ENCODE results near the gene ANTXR2. TPM values are rescaled to one million over a fixed set of nuclear protein-coding genes. Genes with fewer than 3 reads are reported as not detected.

ANTXR2 gene
- total and polyA plus RNA-seq, 2 donors (not counting 1 experiment from before 2014, with no cell fraction given), result 85.3 to 135 TPM

- TF ChIP-seq EZH2 (IDR thresholded peaks at IDR 0.05; ENCODE audit: low read length, missing control alignments) (no peak), CTCF (conservative IDR thresholded peaks at IDR 0.05 in 1 of 2, IDR thresholded peaks at IDR 0.05 in 1 of 2; ENCODE audit: low read depth in 1 of 2, low read length in 2 of 2) (no peak)
- no peak for DNase-seq (ENCODE audit: low read depth in 2 of 2)
- H3K36me3 ChIP-seq (ENCODE audit: control insufficient read depth, insufficient read depth, low read length), result no peaks in the 10 kb centered on the region
- no peak overlapping the region for H3K4me2 ChIP-seq (ENCODE audit: extremely low read depth, insufficient read depth, low read length)
- H3K27me3 ChIP-seq (ENCODE audit: control insufficient read depth, insufficient read depth, low read length), result no peaks in the 10 kb centered on the region
- no peaks in the 10 kb centered on the region for H4K20me1 ChIP-seq (ENCODE audit: control insufficient read depth, extremely low read depth, insufficient read depth, low read length)
- no peaks in the 10 kb centered on the region for H3K4me1 ChIP-seq (ENCODE audit: control insufficient read depth, extremely low read depth, insufficient read depth, low read length)
- no peak overlapping the region for H3K9ac ChIP-seq (ENCODE audit: insufficient read depth, low read length)
- no peaks in the 10 kb centered on the region for H3K79me2 ChIP-seq (ENCODE audit: control insufficient read depth, insufficient read depth, low read length)
- no peaks in the 10 kb centered on the region for H3K9me3 ChIP-seq (ENCODE audit: control insufficient read depth, insufficient read depth, low read depth, low read length)
- no peak overlapping the region for H3K27ac ChIP-seq (ENCODE audit: insufficient read depth, low read length)
- H2AFZ ChIP-seq (ENCODE audit: low read length), result no peak overlapping the region
- no peak overlapping the region for H3K4me3 ChIP-seq (replicated peaks in 1 of 4; ENCODE audit: control extremely low read depth in 1 of 4, insufficient read depth in 1 of 4, low read depth in 3 of 4, low read length in 4 of 4)
Measured at GRCh38 chr4:79920163-79920853, 152.7 kb downstream of the ANTXR2 start.

GRCh38 chr4:79918292-79918691 is 154.7 kb downstream of the ANTXR2 start:
- H4K20me1 ChIP-seq (ENCODE audit: control insufficient read depth, extremely low read depth, insufficient read depth, low read length), result no peaks in the 10 kb centered on the region
- H3K4me1 ChIP-seq (ENCODE audit: control insufficient read depth, extremely low read depth, insufficient read depth, low read length), result peaks cover 3% of the 10 kb centered on the region
- no peak overlapping the region for H3K9ac ChIP-seq (ENCODE audit: insufficient read depth, low read length)
- no peaks in the 10 kb centered on the region for H3K27me3 ChIP-seq (ENCODE audit: control insufficient read depth, insufficient read depth, low read length)
- no peak overlapping the region for H3K4me2 ChIP-seq (ENCODE audit: extremely low read depth, insufficient read depth, low read length)
- H3K4me3 ChIP-seq (replicated peaks in 1 of 4; ENCODE audit: control extremely low read depth in 1 of 4, insufficient read depth in 1 of 4, low read depth in 3 of 4, low read length in 4 of 4), result no peak overlapping the region
- no peaks in the 10 kb centered on the region for H3K36me3 ChIP-seq (ENCODE audit: control insufficient read depth, insufficient read depth, low read length)
- TF ChIP-seq EZH2 (IDR thresholded peaks at IDR 0.05; ENCODE audit: low read length, missing control alignments), result no peak
- no peak for TF ChIP-seq CTCF (conservative IDR thresholded peaks at IDR 0.05 in 1 of 2, IDR thresholded peaks at IDR 0.05 in 1 of 2; ENCODE audit: low read depth in 1 of 2, low read length in 2 of 2)
- DNase-seq (ENCODE audit: low read depth in 2 of 2), result no peak
- no peaks in the 10 kb centered on the region for H3K9me3 ChIP-seq (ENCODE audit: control insufficient read depth, insufficient read depth, low read depth, low read length)
- no peak overlapping the region for H3K27ac ChIP-seq (ENCODE audit: insufficient read depth, low read length)
- H2AFZ ChIP-seq (ENCODE audit: low read length), result no peak overlapping the region
- H3K79me2 ChIP-seq (ENCODE audit: control insufficient read depth, insufficient read depth, low read length), result no peaks in the 10 kb centered on the region

GRCh38 chr4:79917246-79917645 is 155.8 kb downstream of the ANTXR2 start:
- Histone ChIP-seq H3K27ac (ENCODE audit: insufficient read depth, low read length) (no peak overlapping the region), H3K27me3 (ENCODE audit: control insufficient read depth, insufficient read depth, low read length) (no peaks in the 10 kb centered on the region), H2AFZ (ENCODE audit: low read length) (no peak overlapping the region), H3K4me3 (replicated peaks in 1 of 4; ENCODE audit: control extremely low read depth in 1 of 4, insufficient read depth in 1 of 4, low read depth in 3 of 4, low read length in 4 of 4) (no peak overlapping the region), H3K4me2 (ENCODE audit: extremely low read depth, insufficient read depth, low read length) (no peak overlapping the region), H3K36me3 (ENCODE audit: control insufficient read depth, insufficient read depth, low read length) (no peaks in the 10 kb centered on the region), H3K9me3 (ENCODE audit: control insufficient read depth, insufficient read depth, low read depth, low read length) (no peaks in the 10 kb centered on the region), H3K9ac (ENCODE audit: insufficient read depth, low read length) (no peak overlapping the region), H3K4me1 (ENCODE audit: control insufficient read depth, extremely low read depth, insufficient read depth, low read length) (peaks cover 3% of the 10 kb centered on the region), H4K20me1 (ENCODE audit: control insufficient read depth, extremely low read depth, insufficient read depth, low read length) (no peaks in the 10 kb centered on the region), H3K79me2 (ENCODE audit: control insufficient read depth, insufficient read depth, low read length) (no peaks in the 10 kb centered on the region)
- DNase-seq (ENCODE audit: low read depth in 2 of 2), result peak; percentile 45 to 48
- TF ChIP-seq CTCF (conservative IDR thresholded peaks at IDR 0.05 in 1 of 2, IDR thresholded peaks at IDR 0.05 in 1 of 2; ENCODE audit: low read depth in 1 of 2, low read length in 2 of 2) (peak; percentile 41 to 61), EZH2 (IDR thresholded peaks at IDR 0.05; ENCODE audit: low read length, missing control alignments) (no peak)

Measured in fibroblast of lung (primary cell).